Measurements from ENCODE around the gene CACNA2D4. TPM values are rescaled to one million over a fixed set of nuclear protein-coding genes. Genes with fewer than 3 reads are reported as not detected.

Gene CACNA2D4
- total and polyA plus RNA-seq, 2 donors (not counting 1 experiment from before 2014, with no cell fraction given), result 0.68 to 0.99 TPM

DNA sequence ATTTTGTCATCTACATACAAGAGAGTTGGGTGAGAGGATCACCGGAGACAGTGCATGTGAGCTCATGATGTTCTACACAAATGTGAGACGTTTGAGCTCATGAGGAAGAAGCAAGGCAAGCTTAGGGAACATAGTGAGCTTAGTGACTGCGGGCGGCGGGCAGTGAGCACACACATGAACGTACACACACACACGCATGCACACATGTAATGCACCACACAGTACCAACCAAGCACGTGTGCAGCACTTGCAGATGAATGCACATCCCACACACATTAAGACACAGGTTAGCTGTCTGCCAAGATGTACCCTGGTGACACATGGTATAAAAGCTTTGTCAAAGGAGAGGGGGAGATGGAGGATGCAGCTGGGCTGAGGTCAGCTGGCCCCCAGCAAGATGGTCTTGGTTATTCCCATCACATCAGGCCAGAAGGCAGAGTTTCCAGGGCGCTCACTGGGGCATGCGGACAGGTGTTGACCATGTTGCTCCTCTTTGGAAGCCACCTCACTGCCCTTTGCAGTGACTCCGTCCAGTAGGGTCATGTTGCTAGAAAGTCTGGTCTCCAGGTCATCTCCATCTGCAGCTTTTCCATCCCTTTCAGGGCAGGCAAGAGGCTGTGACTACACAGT, 8.7 kb upstream of the CACNA2D4 start:
- H3K4me3 ChIP-seq (replicated peaks in 1 of 4; ENCODE audit: control extremely low read depth in 1 of 4, insufficient read depth in 1 of 4, low read depth in 3 of 4, low read length in 4 of 4), result no peak overlapping the region
- H3K27me3 ChIP-seq (ENCODE audit: control insufficient read depth, insufficient read depth, low read length), result peaks cover 15% of the 10 kb centered on the region
- H3K36me3 ChIP-seq (ENCODE audit: control insufficient read depth, insufficient read depth, low read length), result no peaks in the 10 kb centered on the region
- no peaks in the 10 kb centered on the region for H4K20me1 ChIP-seq (ENCODE audit: control insufficient read depth, extremely low read depth, insufficient read depth, low read length)
- no peak overlapping the region for H2AFZ ChIP-seq (ENCODE audit: low read length)
- H3K4me2 ChIP-seq (ENCODE audit: extremely low read depth, insufficient read depth, low read length), result no peak overlapping the region
- no peak overlapping the region for H3K27ac ChIP-seq (ENCODE audit: insufficient read depth, low read length)
- H3K9me3 ChIP-seq (ENCODE audit: control insufficient read depth, insufficient read depth, low read depth, low read length), result no peaks in the 10 kb centered on the region
- H3K79me2 ChIP-seq (ENCODE audit: control insufficient read depth, insufficient read depth, low read length), result no peaks in the 10 kb centered on the region
- no peaks in the 10 kb centered on the region for H3K4me1 ChIP-seq (ENCODE audit: control insufficient read depth, extremely low read depth, insufficient read depth, low read length)
- H3K9ac ChIP-seq (ENCODE audit: insufficient read depth, low read length), result no peak overlapping the region
- no peak for DNase-seq (ENCODE audit: low read depth in 2 of 2)
- TF ChIP-seq, protein P1, sequence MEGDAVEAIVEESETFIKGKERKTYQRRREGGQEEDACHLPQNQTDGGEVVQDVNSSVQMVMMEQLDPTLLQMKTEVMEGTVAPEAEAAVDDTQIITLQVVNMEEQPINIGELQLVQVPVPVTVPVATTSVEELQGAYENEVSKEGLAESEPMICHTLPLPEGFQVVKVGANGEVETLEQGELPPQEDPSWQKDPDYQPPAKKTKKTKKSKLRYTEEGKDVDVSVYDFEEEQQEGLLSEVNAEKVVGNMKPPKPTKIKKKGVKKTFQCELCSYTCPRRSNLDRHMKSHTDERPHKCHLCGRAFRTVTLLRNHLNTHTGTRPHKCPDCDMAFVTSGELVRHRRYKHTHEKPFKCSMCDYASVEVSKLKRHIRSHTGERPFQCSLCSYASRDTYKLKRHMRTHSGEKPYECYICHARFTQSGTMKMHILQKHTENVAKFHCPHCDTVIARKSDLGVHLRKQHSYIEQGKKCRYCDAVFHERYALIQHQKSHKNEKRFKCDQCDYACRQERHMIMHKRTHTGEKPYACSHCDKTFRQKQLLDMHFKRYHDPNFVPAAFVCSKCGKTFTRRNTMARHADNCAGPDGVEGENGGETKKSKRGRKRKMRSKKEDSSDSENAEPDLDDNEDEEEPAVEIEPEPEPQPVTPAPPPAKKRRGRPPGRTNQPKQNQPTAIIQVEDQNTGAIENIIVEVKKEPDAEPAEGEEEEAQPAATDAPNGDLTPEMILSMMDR (conservative IDR thresholded peaks at IDR 0.05 in 1 of 2, IDR thresholded peaks at IDR 0.05 in 1 of 2; ENCODE audit: low read depth in 1 of 2, low read length in 2 of 2), result no peak
- no peak for TF ChIP-seq EZH2 (IDR thresholded peaks at IDR 0.05; ENCODE audit: low read length, missing control alignments)

DNA sequence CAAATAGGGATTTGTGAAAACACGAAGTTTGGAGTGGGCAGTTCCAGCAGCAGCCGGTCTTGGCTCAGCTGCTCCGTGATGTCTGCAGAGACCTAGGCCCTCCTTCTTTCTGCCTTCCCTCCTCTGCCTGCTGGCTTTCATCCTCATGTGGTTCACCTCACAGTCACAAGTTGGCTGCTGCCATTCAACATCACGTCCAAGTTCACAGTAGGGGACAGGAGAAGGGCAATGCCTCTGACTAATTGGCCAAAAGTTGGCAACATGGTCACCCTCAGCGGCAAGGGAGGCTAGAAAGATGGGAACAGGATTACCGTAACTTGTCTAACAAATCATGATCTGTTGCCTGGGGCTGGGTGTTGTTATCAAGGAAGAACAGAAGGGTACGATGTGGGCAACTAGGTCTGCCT, 7.8 kb upstream of the CACNA2D4 start:
- peaks cover 15% of the 10 kb centered on the region for H3K27me3 ChIP-seq (ENCODE audit: control insufficient read depth, insufficient read depth, low read length)
- DNase-seq (ENCODE audit: low read depth in 2 of 2), result no peak
- H3K27ac ChIP-seq (ENCODE audit: insufficient read depth, low read length), result no peak overlapping the region
- no peak overlapping the region for H3K9ac ChIP-seq (ENCODE audit: insufficient read depth, low read length)
- no peaks in the 10 kb centered on the region for H3K9me3 ChIP-seq (ENCODE audit: control insufficient read depth, insufficient read depth, low read depth, low read length)
- H4K20me1 ChIP-seq (ENCODE audit: control insufficient read depth, extremely low read depth, insufficient read depth, low read length), result no peaks in the 10 kb centered on the region
- TF ChIP-seq EZH2 (IDR thresholded peaks at IDR 0.05; ENCODE audit: low read length, missing control alignments), result no peak
- TF ChIP-seq, protein P1 (conservative IDR thresholded peaks at IDR 0.05 in 1 of 2, IDR thresholded peaks at IDR 0.05 in 1 of 2; ENCODE audit: low read depth in 1 of 2, low read length in 2 of 2), result no peak
- H3K4me3 ChIP-seq (replicated peaks in 1 of 4; ENCODE audit: control extremely low read depth in 1 of 4, insufficient read depth in 1 of 4, low read depth in 3 of 4, low read length in 4 of 4), result no peak overlapping the region
- H3K79me2 ChIP-seq (ENCODE audit: control insufficient read depth, insufficient read depth, low read length), result no peaks in the 10 kb centered on the region
- H2AFZ ChIP-seq (ENCODE audit: low read length), result no peak overlapping the region
- no peaks in the 10 kb centered on the region for H3K36me3 ChIP-seq (ENCODE audit: control insufficient read depth, insufficient read depth, low read length)
- no peak overlapping the region for H3K4me2 ChIP-seq (ENCODE audit: extremely low read depth, insufficient read depth, low read length)
- H3K4me1 ChIP-seq (ENCODE audit: control insufficient read depth, extremely low read depth, insufficient read depth, low read length), result no peaks in the 10 kb centered on the region

DNA sequence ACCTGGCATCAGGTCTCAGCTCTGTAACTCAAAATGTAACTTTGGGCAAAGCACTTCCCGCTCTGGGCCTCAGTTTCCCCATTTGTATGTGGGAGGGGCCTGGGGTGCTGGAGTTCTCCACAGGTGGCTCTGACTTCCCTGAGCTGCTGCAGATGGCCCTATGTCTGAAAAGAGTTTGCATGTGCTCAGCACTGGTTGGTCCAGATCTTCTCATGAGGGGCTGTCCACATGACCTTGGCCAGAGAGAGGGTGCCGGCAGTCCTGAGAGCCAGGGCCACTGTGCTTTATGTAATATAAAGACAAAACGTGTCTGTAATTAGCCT, 7.2 kb upstream of the CACNA2D4 start:
- Histone ChIP-seq H3K4me3 (replicated peaks in 1 of 4; ENCODE audit: control extremely low read depth in 1 of 4, insufficient read depth in 1 of 4, low read depth in 3 of 4, low read length in 4 of 4) (no peak overlapping the region), H3K27me3 (ENCODE audit: control insufficient read depth, insufficient read depth, low read length) (peaks cover 15% of the 10 kb centered on the region), H3K4me1 (ENCODE audit: control insufficient read depth, extremely low read depth, insufficient read depth, low read length) (no peaks in the 10 kb centered on the region)

More for the DNA sequence above, 7.2 kb upstream of the CACNA2D4 start:
- no peak overlapping the region for H3K9ac ChIP-seq (ENCODE audit: insufficient read depth, low read length)
- H3K36me3 ChIP-seq (ENCODE audit: control insufficient read depth, insufficient read depth, low read length), result no peaks in the 10 kb centered on the region
- no peak overlapping the region for H2AFZ ChIP-seq (ENCODE audit: low read length)
- no peaks in the 10 kb centered on the region for H4K20me1 ChIP-seq (ENCODE audit: control insufficient read depth, extremely low read depth, insufficient read depth, low read length)
- TF ChIP-seq, protein P1 (conservative IDR thresholded peaks at IDR 0.05 in 1 of 2, IDR thresholded peaks at IDR 0.05 in 1 of 2; ENCODE audit: low read depth in 1 of 2, low read length in 2 of 2), result no peak
- TF ChIP-seq EZH2 (IDR thresholded peaks at IDR 0.05; ENCODE audit: low read length, missing control alignments), result no peak
- H3K9me3 ChIP-seq (ENCODE audit: control insufficient read depth, insufficient read depth, low read depth, low read length), result no peaks in the 10 kb centered on the region
- no peak for DNase-seq (ENCODE audit: low read depth in 2 of 2)
- no peak overlapping the region for H3K27ac ChIP-seq (ENCODE audit: insufficient read depth, low read length)
- H3K4me2 ChIP-seq (ENCODE audit: extremely low read depth, insufficient read depth, low read length), result no peak overlapping the region
- no peaks in the 10 kb centered on the region for H3K79me2 ChIP-seq (ENCODE audit: control insufficient read depth, insufficient read depth, low read length)
